Fibroblast of lung (primary cell): ENCODE results near the gene NDUFAF8. TPM values are rescaled to one million over a fixed set of nuclear protein-coding genes. Genes with fewer than 3 reads are reported as not detected.

Experiments used
- DNase-seq, 2 donors: peaks; one replicate each; pipeline versions ENCODE4 v3.0.0 to v3.0.0-alpha.2; 2010; ENCODE audit warnings: low read depth in 2 of 2
- H2AFZ ChIP-seq: 2 replicates; pipeline ENCODE4 v1.5.1; 2012; ENCODE audit warnings: low read length, control low read depth, inconsistent platforms
- H3K27ac ChIP-seq: 2 replicates; pipeline ENCODE4 v1.5.1; 2011; ENCODE audit warnings: low read length, control low read depth; ENCODE audit not compliant: insufficient read depth
- H3K27me3 ChIP-seq: 2 replicates; pipeline ENCODE4 v1.5.1; 2011; ENCODE audit warnings: mild to moderate bottlenecking, low read length; ENCODE audit not compliant: control insufficient read depth, insufficient read depth
- H3K36me3 ChIP-seq: 2 replicates; pipeline ENCODE4 v1.5.1; 2011; ENCODE audit warnings: low read length; ENCODE audit not compliant: control insufficient read depth, insufficient read depth
- H3K4me1 ChIP-seq: 2 replicates; pipeline ENCODE4 v1.5.1; 2011; ENCODE audit warnings: low read length; ENCODE audit not compliant: control insufficient read depth, insufficient read depth; ENCODE audit errors: extremely low read depth
- H3K4me2 ChIP-seq: 2 replicates; pipeline ENCODE4 v1.5.1; 2011; ENCODE audit warnings: low read length, control low read depth; ENCODE audit not compliant: insufficient read depth; ENCODE audit errors: extremely low read depth
- H3K4me3 ChIP-seq, 4 experiments: fragments of 200-600 bp in 1 of 4; sonication (generic) in 1 of 4; replicated peaks in 1 of 4; 2 replicates each; pipeline ENCODE4 v1.5.1; 2011 to 2016; ENCODE audit warnings: low read length in 4 of 4, low read depth in 3 of 4, mild to moderate bottlenecking in 3 of 4, control low read depth in 2 of 4, inconsistent platforms in 1 of 4, mixed read lengths in 1 of 4; ENCODE audit not compliant: insufficient read depth in 1 of 4; ENCODE audit errors: control extremely low read depth in 1 of 4
- H3K79me2 ChIP-seq: 2 replicates; pipeline ENCODE4 v1.5.1; 2012; ENCODE audit warnings: mild to moderate bottlenecking, low read length, inconsistent platforms; ENCODE audit not compliant: control insufficient read depth, insufficient read depth
- H3K9ac ChIP-seq: 2 replicates; pipeline ENCODE4 v1.5.1; 2011; ENCODE audit warnings: mild to moderate bottlenecking, low read length, control low read depth; ENCODE audit not compliant: insufficient read depth
- H3K9me3 ChIP-seq: 2 replicates; pipeline ENCODE4 v1.5.1; 2012; ENCODE audit warnings: low read depth, low read length; ENCODE audit not compliant: control insufficient read depth, insufficient read depth
- H4K20me1 ChIP-seq: 2 replicates; pipeline ENCODE4 v1.5.1; 2011; ENCODE audit warnings: low read length; ENCODE audit not compliant: control insufficient read depth, insufficient read depth; ENCODE audit errors: extremely low read depth
- CTCF ChIP-seq, 2 donors: IDR thresholded peaks in 1 of 2; conservative IDR thresholded peaks in 1 of 2; 1 replicate in 1 of 2; 2 replicates in 1 of 2; pipeline ENCODE4 v1.5.1; 2011 to 2012; ENCODE audit warnings: low read length in 2 of 2, control low read depth in 1 of 2, inconsistent platforms in 1 of 2, low read depth in 1 of 2, mild to moderate bottlenecking in 1 of 2
- EZH2 ChIP-seq: IDR thresholded peaks from 2 replicates; pipeline ENCODE4 v1.5.1; 2012; ENCODE audit warnings: low read length, control low read depth, mild to moderate bottlenecking; ENCODE audit errors: missing control alignments
- polyA plus RNA-seq, 2 donors: library from polyadenylated mRNA; depleted of rRNA in 1 of 2; stranded (reverse) in 1 of 2; unstranded in 1 of 2; fragments of >200 nt; gene quantifications; 2 replicates each; pipeline ENCODE4 v1.2.1, GENCODE V29; 2011 to 2012; ENCODE audit warnings: missing spikeins in 1 of 2
- total RNA-seq: library from RNA; depleted of rRNA; stranded (reverse); fragments of >200 nt; gene quantifications from 2 replicates; pipeline ENCODE4 v1.2.1, GENCODE V29; 2014

NDUFAF8 gene
- total and polyA plus RNA-seq, 2 donors (not counting 1 experiment from before 2014, with no cell fraction given), result 41.9 to 102 TPM

GRCh38 chr17:81248649-81249048, 9.5 kb downstream of the NDUFAF8 start:
- no peaks in the 10 kb centered on the region for H3K9me3 ChIP-seq
- no peak overlapping the region for H2AFZ ChIP-seq
- TF ChIP-seq CTCF (conservative IDR thresholded peaks at IDR 0.05 in 1 of 2, IDR thresholded peaks at IDR 0.05 in 1 of 2; ENCODE audit: low read depth in 1 of 2, low read length in 2 of 2) (no peak), EZH2 (no peak)
- no peak overlapping the region for H3K27ac ChIP-seq
- H4K20me1 ChIP-seq, result no peaks in the 10 kb centered on the region
- peaks cover 2% of the 10 kb centered on the region for H3K4me1 ChIP-seq
- no peaks in the 10 kb centered on the region for H3K27me3 ChIP-seq
- H3K9ac ChIP-seq, result no peak overlapping the region
- peaks cover 11% of the 10 kb centered on the region for H3K36me3 ChIP-seq
- no peak overlapping the region for H3K4me3 ChIP-seq
- no peak overlapping the region for H3K4me2 ChIP-seq
- peaks cover 3% of the 10 kb centered on the region for H3K79me2 ChIP-seq
- no peak for DNase-seq

GRCh38 chr17:81249223-81250040, 10.3 kb downstream of the NDUFAF8 start:
- Histone ChIP-seq H3K9ac (no peak overlapping the region), H3K4me2 (no peak overlapping the region), H3K4me1 (peaks cover 2% of the 10 kb centered on the region), H3K9me3 (no peaks in the 10 kb centered on the region), H3K36me3 (peaks cover 11% of the 10 kb centered on the region), H3K27ac (no peak overlapping the region), H3K27me3 (no peaks in the 10 kb centered on the region), H3K4me3 (no peak overlapping the region), H3K79me2 (peaks cover 6% of the 10 kb centered on the region), H4K20me1 (no peaks in the 10 kb centered on the region), H2AFZ (no peak overlapping the region)
- TF ChIP-seq CTCF (conservative IDR thresholded peaks at IDR 0.05 in 1 of 2, IDR thresholded peaks at IDR 0.05 in 1 of 2; ENCODE audit: low read depth in 1 of 2, low read length in 2 of 2), result no peak
- no peak for TF ChIP-seq EZH2
- DNase-seq, result peak in 1 of 2 donors; percentile 37

GRCh38 chr17:81250286-81251093, 11.4 kb downstream of the NDUFAF8 start:
- no peak overlapping the region for H3K4me3 ChIP-seq
- TF ChIP-seq EZH2, result no peak
- TF ChIP-seq CTCF (conservative IDR thresholded peaks at IDR 0.05 in 1 of 2, IDR thresholded peaks at IDR 0.05 in 1 of 2; ENCODE audit: low read depth in 1 of 2, low read length in 2 of 2), result no peak
- H3K9me3 ChIP-seq, result no peaks in the 10 kb centered on the region
- no peaks in the 10 kb centered on the region for H3K4me1 ChIP-seq
- no peaks in the 10 kb centered on the region for H4K20me1 ChIP-seq
- H3K27ac ChIP-seq, result no peak overlapping the region
- DNase-seq, result no peak
- H3K79me2 ChIP-seq, result peaks cover 6% of the 10 kb centered on the region
- H3K27me3 ChIP-seq, result no peaks in the 10 kb centered on the region
- no peak overlapping the region for H2AFZ ChIP-seq
- H3K9ac ChIP-seq, result no peak overlapping the region
- H3K36me3 ChIP-seq, result peaks cover 6% of the 10 kb centered on the region
- no peak overlapping the region for H3K4me2 ChIP-seq
